HepG2 (cell line): Measurements from ENCODE around the gene RTEL1. TPM values are rescaled to one million over a fixed set of nuclear protein-coding genes. Genes with fewer than 3 reads are reported as not detected.

ENCODE experiments used
- ATAC-seq: fragments of 200-7000 bp; cut with Tn5 transposase; 3 replicates; pipeline ENCODE4 v1.9.1; 2020; ENCODE audit warnings: mild to moderate bottlenecking, moderate library complexity
- BruUV-seq: library from RNA; stranded (reverse); fragments of 400-500 nt; replicated peaks from 2 replicates; lab custom pipeline; 2021; lab: Mats Ljungman, UMichigan
- CTCF ChIA-PET: fragments of 300-600 bp; formaldehyde crosslinking; extraction: SDS; loops from one replicate; lab custom pipeline; 2021; ENCODE audit warnings: low total read pairs, inconsistent platforms, low intra/inter-chr PET ratio; lab: Yijun Ruan, JAX
- POLR2A ChIA-PET: fragments of 350-600 bp; sonication (Branson Sonifier 250); formaldehyde crosslinking; loops from one replicate; lab custom pipeline; 2020; ENCODE audit warnings: antibody characterized with exemption, inconsistent platforms; lab: Yijun Ruan, JAX
- DNase-seq: peaks from one replicate; pipeline ENCODE4 v3.0.0-alpha.2; 2015; ENCODE audit warnings: low spot score
- FAIRE-seq: peaks from 3 replicates; lab custom pipeline; 2011; peaks lifted over from hg19 to GRCh38; lab: Jason Lieb, UNC
- H2AFZ ChIP-seq: one replicate; pipeline ENCODE4 v1.6.1; 2011; ENCODE audit warnings: low read length, inconsistent platforms
- H3K27ac ChIP-seq: fragments of 300-600 bp; 3 replicates; pipeline ENCODE4 v1.8.0; 2011; ENCODE audit warnings: mixed run types, mild to moderate bottlenecking, mixed read lengths, low read length, inconsistent platforms; ENCODE audit not compliant: insufficient read depth; ENCODE audit errors: extremely low read length
- H3K27me3 ChIP-seq, 2 experiments: fragments of 200-600 bp in 1 of 2; 2 replicates in 1 of 2; 3 replicates in 1 of 2; pipeline versions ENCODE4 v1.6.0 to v1.8.0; 2011; ENCODE audit warnings: low read length in 2 of 2, mild to moderate bottlenecking in 2 of 2, moderate library complexity in 2 of 2, inconsistent platforms in 1 of 2; ENCODE audit not compliant: insufficient read depth in 2 of 2, control insufficient read depth in 1 of 2
- H3K36me3 ChIP-seq, 2 experiments: fragments of 200-600 bp in 1 of 2; replicated peaks in 1 of 2; 2 replicates in 1 of 2; 3 replicates in 1 of 2; pipeline versions ENCODE4 v1.5.1 to v1.8.0; 2011; ENCODE audit warnings: low read length in 2 of 2, inconsistent platforms in 1 of 2; ENCODE audit not compliant: insufficient read depth in 2 of 2, control insufficient read depth in 1 of 2
- H3K4me1 ChIP-seq: 2 replicates; pipeline ENCODE4 v1.5.1; 2012; ENCODE audit warnings: low read length, inconsistent platforms; ENCODE audit not compliant: insufficient read depth
- H3K4me2 ChIP-seq: 2 replicates; pipeline ENCODE4 v1.6.0; 2011; ENCODE audit warnings: low read depth, low read length, inconsistent platforms
- H3K4me3 ChIP-seq, 3 experiments: fragments of 200-600 bp in 1 of 3; sonication (generic), shearing (Covaris generic) in 1 of 3; replicated peaks in 1 of 3; 2 replicates each; pipeline ENCODE4 v1.5.1; 2011 to 2016; ENCODE audit warnings: low read length in 3 of 3, inconsistent platforms in 2 of 3, low read depth in 2 of 3, mild to moderate bottlenecking in 2 of 3, control low read depth in 1 of 3, mixed read lengths in 1 of 3; ENCODE audit not compliant: insufficient read depth in 1 of 3
- H3K79me2 ChIP-seq: one replicate; pipeline ENCODE4 v1.6.1; 2011; ENCODE audit warnings: low read length, inconsistent platforms; ENCODE audit not compliant: insufficient read depth
- H3K9ac ChIP-seq: 2 replicates; pipeline ENCODE4 v1.6.0; 2011; ENCODE audit warnings: mild to moderate bottlenecking, low read depth, low read length, inconsistent platforms; ENCODE audit not compliant: insufficient read depth
- H3K9me3 ChIP-seq: 2 replicates; pipeline ENCODE4 v1.5.1; 2012; ENCODE audit warnings: mild to moderate bottlenecking, low read length
- H4K20me1 ChIP-seq: 2 replicates; pipeline ENCODE4 v1.6.0; 2011; ENCODE audit warnings: inconsistent platforms, mild to moderate bottlenecking, low read length, moderate library complexity; ENCODE audit not compliant: insufficient read depth
- ATF4 ChIP-seq, 2 experiments: fragments of 450-650 bp in 1 of 2; sonication (generic) in 1 of 2; formaldehyde crosslinking; IDR thresholded peaks; 2 replicates each; pipeline versions ENCODE4 v1.5.0 to v1.8.0; 2020 to 2022; ENCODE audit warnings: mild to moderate bottlenecking in 1 of 2, missing genetic modification reagents in 1 of 2
- FOXP4 ChIP-seq: sonication (generic); formaldehyde crosslinking; IDR thresholded peaks from 2 replicates; pipeline ENCODE4 v1.4.0; 2020; ENCODE audit warnings: missing genetic modification reagents
- HNF1B ChIP-seq: sonication (generic); formaldehyde crosslinking; IDR thresholded peaks from 2 replicates; pipeline ENCODE4 v1.5.1; 2020; ENCODE audit warnings: mild to moderate bottlenecking, moderate library complexity, missing genetic modification reagents
- KLF6 ChIP-seq: IDR thresholded peaks from 2 replicates; pipeline ENCODE4 v1.8.0; 2016; ENCODE audit warnings: missing biosample characterization, missing genetic modification reagents
- MXD4 ChIP-seq: IDR thresholded peaks from 2 replicates; pipeline ENCODE4 v1.6.1; 2016; ENCODE audit warnings: mild to moderate bottlenecking, missing biosample characterization, missing genetic modification reagents
- NR2F2 ChIP-seq: IDR thresholded peaks from 2 replicates; pipeline ENCODE4 v1.6.1; 2012; ENCODE audit warnings: low read depth, inconsistent platforms, borderline replicate concordance
- PHF5A ChIP-seq: IDR thresholded peaks from one replicate; pipeline ENCODE4 v1.6.1; 2018; ENCODE audit warnings: low read depth, missing genetic modification reagents; ENCODE audit not compliant: unreplicated experiment
- RORA ChIP-seq: sonication (generic); formaldehyde crosslinking; IDR thresholded peaks from 2 replicates; pipeline ENCODE4 v1.5.0; 2020; ENCODE audit warnings: mild to moderate bottlenecking, missing genetic modification reagents, moderate library complexity
- SNAPC2 ChIP-seq: sonication (generic); formaldehyde crosslinking; IDR thresholded peaks from 2 replicates; pipeline ENCODE4 v1.8.1; 2022; ENCODE audit warnings: mild to moderate bottlenecking, missing genetic modification reagents
- SPEN ChIP-seq: sonication (generic); formaldehyde crosslinking; IDR thresholded peaks from 2 replicates; pipeline ENCODE4 v1.5.1; 2020; ENCODE audit warnings: low read depth, mild to moderate bottlenecking, missing genetic modification reagents
- ZBTB44 ChIP-seq: sonication (generic); formaldehyde crosslinking; IDR thresholded peaks from 2 replicates; pipeline ENCODE4 v1.4.0; 2020; ENCODE audit warnings: missing genetic modification reagents
- ZFAT ChIP-seq: sonication (generic); formaldehyde crosslinking; conservative IDR thresholded peaks from 2 replicates; pipeline ENCODE4 v1.8.1; 2023; ENCODE audit warnings: missing genetic modification reagents, inconsistent platforms
- ZFP36L2 ChIP-seq: sonication (generic); formaldehyde crosslinking; IDR thresholded peaks from 2 replicates; pipeline ENCODE4 v1.4.0; 2020; ENCODE audit warnings: missing genetic modification reagents
- ZNF160 ChIP-seq: sonication (generic); formaldehyde crosslinking; IDR thresholded peaks from 2 replicates; pipeline ENCODE4 v1.8.0; 2022; ENCODE audit warnings: mild to moderate bottlenecking, inconsistent platforms, missing genetic modification reagents
- ZNF264 ChIP-seq: sonication (generic); formaldehyde crosslinking; IDR thresholded peaks from 2 replicates; pipeline ENCODE4 v1.4.0; 2020; ENCODE audit warnings: missing genetic modification reagents
- ZNF30 ChIP-seq: sonication (generic); formaldehyde crosslinking; IDR thresholded peaks from 2 replicates; pipeline ENCODE4 v1.5.0; 2020; ENCODE audit warnings: mild to moderate bottlenecking, missing genetic modification reagents
- ZNF597 ChIP-seq: sonication (generic); formaldehyde crosslinking; IDR thresholded peaks from 2 replicates; pipeline ENCODE4 v1.5.0; 2020; ENCODE audit warnings: missing genetic modification reagents
- WGBS: methylation state at CpG from one replicate; pipeline ENCODE4 v1.1.6; 2017; ENCODE audit warnings: low lambda C conversion rate; 5-methylcytosine and 5-hydroxymethylcytosine counted together
- in situ Hi-C: cut with HindIII; loops from 2 replicates; pipeline ENCODE4 v1.10.0; 2017; ENCODE audit warnings: low pct_unique_long_range_greater_than_20kb; ENCODE audit not compliant: extremely low pct_ligation_motif_present
- intact Hi-C: fragments of 100-400 bp; cut with micrococcal nuclease; formaldehyde crosslinking; loops from one replicate; pipeline ENCODE4 v1.10.0; 2022; ENCODE audit not compliant: unreplicated experiment
- polyA plus RNA-seq, 8 experiments: library from polyadenylated mRNA; depleted of rRNA in 3 of 8; stranded (reverse) in 7 of 8; unstranded in 1 of 8; fragments of >200 nt; fragmentation: Illumina TruSeq in 4 of 8; extraction: Trizol in 4 of 8; gene quantifications; 2 replicates each; pipeline versions ENCODE4 v1.2.1 to v1.2.3, GENCODE V29; 2011 to 2016; ENCODE audit warnings: low read depth in 4 of 8, missing spikeins in 1 of 8, mixed read lengths in 1 of 8; ENCODE audit not compliant: insufficient read depth in 1 of 8
- total RNA-seq, 5 experiments: library from RNA; depleted of rRNA; stranded (reverse); fragments of >200 nt; fragmentation: Illumina TruSeq; extraction: Trizol; gene quantifications; 2 replicates each; pipeline ENCODE4 v1.2.3, GENCODE V29; 2016; ENCODE audit warnings: low read depth in 1 of 5

RTEL1 gene
- total and polyA plus RNA-seq, 2 of the 13 experiments (the other 11 are each of a cell fraction or from before 2014, with no cell fraction given), result 21.8 to 36.4 TPM

GRCh38 chr20:63744158-63744557 is 86.0 kb downstream of the RTEL1 start:
- Histone ChIP-seq H4K20me1 (no peaks in the 10 kb centered on the region), H2AFZ (no peak overlapping the region), H3K4me2 (peak overlapping the region; percentile 77), H3K36me3 (peaks cover 17 to 27% of the 10 kb centered on the region in 2 experiments), H3K79me2 (peaks cover 11% of the 10 kb centered on the region), H3K9ac (no peak overlapping the region), H3K4me3 (peak overlapping the region in 1 of 3 experiments; percentile 3; a peak in 1 of 6 replicates), H3K9me3 (no peaks in the 10 kb centered on the region), H3K27ac (peak overlapping the region; percentile 49), H3K4me1 (peaks cover 76% of the 10 kb centered on the region), H3K27me3 (no peaks in the 10 kb centered on the region)
- DNase-seq (no peak), FAIRE-seq (no peak), ATAC-seq (no peak)
- BruUV-seq, result no TSS peak
- in situ Hi-C loops, result loop anchor here (5.0 kb wide), 1 partner anchor 37 kb away; the partner anchor contains the start of genes ARFRP1 and ZGPAT
- intact Hi-C loops, result loop anchor here (10.0 kb wide), 1 partner anchor 121 kb away; the partner anchor contains the start of genes ABHD16B and TPD52L2
- ChIA-PET CTCF (no interaction called here), POLR2A (interaction anchor here (1.4 to 2.7 kb wide), 5 partner anchors 10 to 212 kb away, joined by 4 to 9 read pairs (median 5); partner anchors contain the start of gene UCKL1)
- 69% methylated on average over 4 of the region's 4 CpGs for WGBS
- TF ChIP-seq ZNF160 (CRISPR knock-in tag), result no peak
- TF ChIP-seq SPEN (CRISPR knock-in tag), result 0 out of 2 replicates have a peak, but pooled peaks have one; percentile 4
- no peak for TF ChIP-seq PHF5A (CRISPR knock-in tag)
- TF ChIP-seq NR2F2, result 0 out of 2 replicates have a peak, but pooled peaks have one; percentile 0
- peak; percentile 15; the same call in 1 of the 2 replicates for TF ChIP-seq ZNF264 (CRISPR knock-in tag)
- 0 out of 2 replicates have a peak, but pooled peaks have one; percentile 1 for TF ChIP-seq MXD4 (CRISPR knock-in tag)
- TF ChIP-seq ATF4 (CRISPR knock-in tag; IDR thresholded peaks at IDR 0.05), result 0 out of 4 replicates have a peak, but pooled peaks of 1 of the 2 experiments have one; percentile 12
- no peak for TF ChIP-seq ZFP36L2 (CRISPR knock-in tag)
- 0 out of 2 replicates have a peak, but pooled peaks have one; percentile 11 for TF ChIP-seq FOXP4
- 0 out of 2 replicates have a peak, but pooled peaks have one; percentile 44 for TF ChIP-seq ZNF597 (CRISPR knock-in tag)
- TF ChIP-seq ZBTB44 (CRISPR knock-in tag), result no peak
- no peak for TF ChIP-seq ZNF30 (CRISPR knock-in tag)
- TF ChIP-seq ZFAT (CRISPR knock-in tag), result 0 out of 2 replicates have a peak, but pooled peaks have one; percentile 19
- TF ChIP-seq SNAPC2 (CRISPR knock-in tag), result no peak
- no peak for TF ChIP-seq HNF1B (CRISPR knock-in tag)
- no peak for TF ChIP-seq RORA
- TF ChIP-seq KLF6 (CRISPR knock-in tag), result 0 out of 2 replicates have a peak, but pooled peaks have one; percentile 3
